OCI-M1 (cell line): ENCODE measurements around the gene ELMO3.
A peak's percentile ranks its signal among the peaks of the same experiment; 100 is the strongest.

Source experiments
- DNase-seq: peaks from one replicate; lab custom pipeline; 2025; lab: John Stamatoyannopoulos, UW

The ELMO3 gene

DNA sequence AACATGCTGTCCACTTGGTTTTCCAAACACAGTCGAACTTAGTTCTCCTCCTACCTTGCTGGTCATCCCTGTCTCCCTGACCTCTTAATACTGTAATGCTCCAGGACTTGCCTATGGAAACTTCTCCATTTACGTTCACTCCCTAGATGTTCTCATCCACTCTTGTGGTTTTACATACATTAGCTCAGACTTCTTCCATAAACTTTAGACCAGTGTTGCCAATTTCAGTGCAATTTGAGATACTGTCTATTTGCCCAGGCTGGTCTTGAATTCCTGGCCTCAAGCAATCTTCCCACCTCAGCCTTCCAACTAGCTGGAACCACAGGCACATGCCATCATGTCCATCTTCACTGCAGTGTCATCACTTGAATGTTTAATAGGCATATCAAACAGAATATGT is 16.6 kb upstream of the ELMO3 start:
- no peak for DNase-seq

DNA sequence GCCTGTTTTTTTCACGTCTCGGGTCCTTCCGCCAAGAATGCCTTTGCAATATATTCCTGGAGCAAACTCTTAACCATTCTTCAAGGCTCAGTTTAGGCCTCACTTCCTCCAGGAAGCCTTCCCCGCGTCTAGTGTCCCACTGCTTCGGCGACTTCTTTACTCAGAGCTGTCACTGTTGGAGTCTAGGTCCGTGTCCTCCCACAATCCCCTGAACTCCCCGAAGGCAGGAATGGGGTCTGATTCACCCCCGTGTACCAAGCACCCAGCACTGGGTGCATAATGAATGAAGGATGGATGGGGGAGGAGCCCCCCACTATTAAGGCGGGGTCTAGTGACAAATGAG is 15.7 kb upstream of the ELMO3 start:
- DNase-seq, result no peak

DNA sequence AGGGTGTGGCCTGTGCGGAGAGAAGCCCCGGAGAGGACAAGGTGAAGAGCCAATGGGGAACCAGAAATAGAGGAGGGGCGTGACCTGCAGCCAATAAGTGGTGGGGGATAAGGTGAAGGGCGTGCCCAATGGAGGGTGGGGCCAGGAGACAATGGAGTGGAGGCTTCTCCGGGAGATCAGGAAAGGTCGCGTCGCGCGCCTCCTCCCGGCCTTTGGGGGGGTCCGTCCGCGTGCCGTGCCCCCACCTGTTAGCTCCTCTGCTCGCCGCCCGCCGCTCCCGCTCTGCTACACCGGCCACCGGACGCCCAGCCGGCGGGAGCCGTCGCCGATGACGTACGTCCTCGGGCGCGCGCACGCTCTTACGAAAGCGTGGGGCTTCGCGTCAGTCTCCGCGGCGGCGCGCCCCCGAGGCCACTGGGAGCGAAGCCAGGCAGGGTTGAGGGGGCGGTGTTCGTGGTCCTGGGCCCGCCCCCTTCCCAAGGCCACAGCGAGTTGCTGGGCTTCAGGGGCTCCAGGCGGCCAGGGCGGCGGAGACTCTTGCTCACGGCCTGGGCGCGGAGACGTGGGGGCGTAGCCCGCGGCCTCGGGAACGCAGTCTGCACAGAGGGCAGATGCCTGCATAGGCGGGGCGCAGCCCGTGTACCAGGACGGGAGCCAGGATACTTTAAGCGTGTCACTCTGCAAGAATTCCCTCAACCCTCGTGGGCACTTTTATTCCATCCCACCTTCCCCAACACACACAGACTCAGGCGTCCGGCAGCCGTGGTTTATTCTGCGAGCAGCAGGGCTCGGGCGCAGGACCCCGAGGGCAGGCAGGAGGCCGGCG is 15.1 kb upstream of the ELMO3 start, which contains the start of gene MATCAP1:
MATCAP1 (minus strand) TSS at position 337 of the 826 bp plus-strand sequence. CDS start 3,353 bp downstream, outside the sequence.
- peak; percentile 97 for DNase-seq

DNA sequence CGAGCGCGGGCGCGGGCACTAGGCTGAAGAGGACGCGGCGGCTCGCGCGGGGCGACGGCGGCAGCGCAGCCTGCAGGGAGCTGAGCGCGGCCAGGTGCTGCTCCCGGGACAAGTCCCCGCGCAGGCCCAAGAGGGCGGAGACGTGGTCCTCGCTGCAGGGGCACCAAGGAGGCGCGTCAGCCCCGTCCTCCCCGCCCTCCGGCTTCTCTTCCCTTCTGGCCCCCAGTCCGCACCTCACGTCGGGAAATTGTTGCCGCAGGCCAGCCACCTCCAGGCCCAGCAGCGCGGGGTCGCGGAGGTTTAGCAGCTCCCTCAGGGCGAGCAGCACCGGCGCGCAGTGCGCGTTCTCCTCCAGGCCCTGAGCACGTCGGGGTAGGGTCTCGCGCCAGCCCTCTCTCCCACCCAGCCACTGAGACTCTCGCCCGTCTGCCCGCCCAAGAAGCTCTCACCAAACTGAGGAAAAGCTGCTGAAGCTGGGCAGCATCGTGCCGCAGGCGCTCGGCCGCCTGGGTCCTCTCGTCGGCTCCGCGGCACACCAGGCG is 14.4 kb upstream of the ELMO3 start:
- no peak for DNase-seq

DNA sequence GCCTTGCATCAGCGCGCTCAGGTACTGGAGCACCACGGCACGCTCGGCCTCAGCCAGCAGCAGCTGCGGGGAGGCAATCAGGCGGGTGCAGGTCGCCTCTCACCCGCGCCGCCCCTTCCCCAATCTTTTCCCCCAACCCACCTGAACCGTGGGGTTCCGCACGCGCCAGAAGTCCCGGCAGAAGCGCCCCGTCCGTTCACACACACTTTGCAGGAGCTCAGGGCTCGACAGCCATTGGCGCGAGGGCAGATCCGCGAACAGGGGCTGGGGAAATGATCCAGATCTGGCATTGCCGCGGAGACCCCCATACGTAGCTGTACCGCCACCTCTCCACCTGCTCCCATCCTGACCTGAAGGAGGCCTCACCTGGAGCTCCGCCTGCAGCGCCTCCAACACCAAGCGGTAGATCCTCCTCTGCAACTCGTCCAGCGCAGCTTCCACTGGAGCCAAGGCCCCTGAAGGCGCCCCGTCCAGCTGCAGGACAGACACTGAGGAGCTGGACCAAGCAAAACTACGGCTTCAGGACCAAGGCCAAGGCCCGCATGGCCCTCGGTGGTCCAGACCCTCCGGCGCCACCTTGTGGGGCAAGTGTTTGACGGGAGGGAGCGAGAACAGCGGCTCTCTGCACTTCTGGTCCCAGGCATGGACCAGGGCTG is 13.8 kb upstream of the ELMO3 start:
- DNase-seq, result peak; percentile 94

DNA sequence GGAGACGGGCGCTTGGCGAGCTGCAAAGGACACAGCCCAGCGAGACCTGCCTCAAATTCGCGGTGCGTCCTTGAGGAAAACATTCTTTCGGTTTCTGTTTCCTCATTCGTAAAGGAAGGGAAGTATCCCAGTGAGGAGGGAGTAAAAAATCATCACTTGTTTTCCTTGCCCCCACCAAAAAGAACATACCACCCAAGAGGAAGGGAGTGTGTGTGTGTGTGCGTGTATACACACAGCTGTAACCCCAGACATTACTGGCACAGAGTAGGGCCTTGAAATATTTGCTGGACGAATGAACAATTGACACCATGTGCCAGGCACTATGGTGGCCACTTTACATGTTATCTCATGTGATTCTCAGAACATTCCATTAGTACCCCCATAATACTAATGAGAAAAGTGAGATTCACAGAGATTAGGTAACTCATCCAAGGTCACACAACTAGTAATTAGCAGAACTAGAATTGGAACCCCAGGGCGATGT is 13.2 kb upstream of the ELMO3 start:
- no peak for DNase-seq

DNA sequence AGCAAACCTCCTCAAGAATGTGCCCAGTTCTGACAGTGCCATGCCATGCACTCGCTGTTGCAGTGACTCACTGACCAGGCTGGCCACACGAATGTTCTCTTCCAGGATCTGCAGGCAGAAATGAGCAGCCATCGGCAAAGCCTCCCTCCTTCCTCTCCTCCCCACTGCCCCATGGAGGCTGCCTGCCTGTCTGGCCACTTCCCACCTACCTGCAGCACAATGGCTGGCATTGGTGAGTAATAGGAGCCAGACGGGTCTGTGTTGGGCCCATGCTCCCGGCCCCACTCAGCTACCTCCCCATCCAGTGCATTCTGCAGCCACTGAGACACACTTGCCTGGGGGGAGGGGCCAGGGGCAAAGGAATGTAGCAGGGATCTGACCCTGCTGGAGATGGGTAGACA is 12.4 kb upstream of the ELMO3 start:
- DNase-seq, result no peak

DNA sequence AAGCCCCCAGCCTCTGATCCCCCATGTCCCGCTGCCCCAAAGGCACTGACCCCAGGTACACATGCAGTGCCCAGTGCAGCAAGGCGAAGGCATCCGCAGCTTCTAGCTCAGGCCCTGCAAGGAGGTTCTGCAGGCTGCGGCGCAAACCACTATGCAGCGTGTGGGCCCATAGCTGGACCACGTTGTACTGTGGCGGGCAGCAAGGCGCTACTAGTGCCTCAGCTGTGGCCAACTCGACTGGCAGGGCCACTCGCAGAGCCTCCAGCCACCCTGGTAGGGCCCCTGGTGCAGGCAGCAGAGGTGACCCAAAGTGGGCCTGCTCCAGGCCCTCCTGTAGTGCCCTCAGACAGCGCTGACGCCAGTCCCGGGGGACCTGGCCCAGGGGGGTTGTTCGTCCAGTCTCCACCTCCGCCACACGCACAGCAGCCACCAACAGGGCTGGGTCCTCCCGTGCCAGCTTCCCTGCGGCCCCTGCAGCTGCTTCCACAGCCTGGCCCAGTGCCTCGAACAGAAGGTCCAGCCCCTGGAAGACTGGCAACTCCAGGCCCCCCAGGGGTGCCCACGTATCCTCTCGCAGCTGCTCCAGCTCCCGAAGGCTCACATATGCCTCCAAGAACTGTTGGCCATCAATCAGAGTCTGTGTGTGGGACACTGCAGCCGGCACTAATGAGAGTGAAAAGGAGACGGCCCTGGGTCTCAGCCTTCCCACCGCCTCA is 11.6 kb upstream of the ELMO3 start:
- DNase-seq, result no peak

DNA sequence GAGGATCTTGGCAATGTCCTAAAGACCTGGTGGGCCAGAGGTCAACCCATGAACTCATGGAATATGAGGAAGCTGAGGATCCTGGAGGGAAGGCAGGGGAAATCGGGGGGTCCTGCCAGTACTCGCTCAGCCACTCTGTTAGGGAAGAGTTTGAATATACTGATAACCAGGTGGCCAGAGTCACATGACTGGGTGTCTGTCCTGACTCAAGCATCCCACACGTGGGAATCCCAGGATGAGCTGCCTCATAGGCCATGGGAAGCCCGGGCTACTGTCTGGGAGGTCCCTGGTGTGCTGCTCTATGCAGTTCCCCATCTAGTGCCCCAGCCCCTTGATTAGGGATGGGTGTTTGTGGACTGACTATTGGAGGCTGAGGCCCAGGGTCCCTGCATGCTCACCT is 10.6 kb upstream of the ELMO3 start:
- DNase-seq, result no peak

DNA sequence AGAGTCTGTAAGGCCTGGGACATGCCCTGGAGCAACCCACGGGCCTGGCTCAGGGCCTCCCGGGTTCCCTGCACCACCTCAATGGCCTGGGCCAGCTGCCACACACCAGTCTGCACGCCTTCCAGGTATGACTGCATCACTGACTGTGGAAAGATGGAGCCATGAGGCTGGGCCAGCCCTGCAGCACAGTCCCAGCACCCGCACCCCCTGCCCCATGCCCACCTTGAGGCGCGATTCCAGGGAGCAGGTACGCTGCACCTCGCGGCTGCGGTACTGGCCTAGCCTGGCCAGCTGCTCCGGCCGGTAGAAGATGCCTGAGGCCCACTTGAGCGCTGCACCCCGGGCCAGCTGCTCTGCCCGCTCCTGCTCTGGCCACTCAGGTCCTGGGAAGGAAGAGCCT is 10.1 kb upstream of the ELMO3 start:
- DNase-seq, result no peak

DNA sequence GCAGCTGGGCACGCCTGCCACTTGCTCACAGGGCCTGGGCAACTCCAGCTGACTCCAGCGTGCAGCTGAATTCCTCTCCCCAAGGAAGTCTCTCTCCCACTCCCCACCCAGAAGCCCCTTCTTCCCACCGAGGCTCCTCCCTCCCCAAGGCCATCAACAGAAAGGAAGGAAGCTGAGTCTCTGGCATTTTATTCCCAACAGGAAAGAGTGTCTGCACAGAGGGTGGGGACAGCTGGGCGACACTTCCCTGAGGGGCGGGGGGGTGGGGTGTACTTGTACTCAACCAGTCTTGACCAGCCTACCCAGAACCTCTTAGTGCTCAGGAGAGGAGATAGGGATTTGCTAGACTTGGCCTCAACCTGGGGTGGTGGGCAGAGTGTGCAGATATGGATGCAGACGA is 8.9 kb upstream of the ELMO3 start, which contains the start of gene EXOC3L1:
EXOC3L1 (minus strand) TSS at position 96 of the 400 bp plus-strand sequence. CDS start 460 bp downstream, outside the sequence.
- no peak for DNase-seq

DNA sequence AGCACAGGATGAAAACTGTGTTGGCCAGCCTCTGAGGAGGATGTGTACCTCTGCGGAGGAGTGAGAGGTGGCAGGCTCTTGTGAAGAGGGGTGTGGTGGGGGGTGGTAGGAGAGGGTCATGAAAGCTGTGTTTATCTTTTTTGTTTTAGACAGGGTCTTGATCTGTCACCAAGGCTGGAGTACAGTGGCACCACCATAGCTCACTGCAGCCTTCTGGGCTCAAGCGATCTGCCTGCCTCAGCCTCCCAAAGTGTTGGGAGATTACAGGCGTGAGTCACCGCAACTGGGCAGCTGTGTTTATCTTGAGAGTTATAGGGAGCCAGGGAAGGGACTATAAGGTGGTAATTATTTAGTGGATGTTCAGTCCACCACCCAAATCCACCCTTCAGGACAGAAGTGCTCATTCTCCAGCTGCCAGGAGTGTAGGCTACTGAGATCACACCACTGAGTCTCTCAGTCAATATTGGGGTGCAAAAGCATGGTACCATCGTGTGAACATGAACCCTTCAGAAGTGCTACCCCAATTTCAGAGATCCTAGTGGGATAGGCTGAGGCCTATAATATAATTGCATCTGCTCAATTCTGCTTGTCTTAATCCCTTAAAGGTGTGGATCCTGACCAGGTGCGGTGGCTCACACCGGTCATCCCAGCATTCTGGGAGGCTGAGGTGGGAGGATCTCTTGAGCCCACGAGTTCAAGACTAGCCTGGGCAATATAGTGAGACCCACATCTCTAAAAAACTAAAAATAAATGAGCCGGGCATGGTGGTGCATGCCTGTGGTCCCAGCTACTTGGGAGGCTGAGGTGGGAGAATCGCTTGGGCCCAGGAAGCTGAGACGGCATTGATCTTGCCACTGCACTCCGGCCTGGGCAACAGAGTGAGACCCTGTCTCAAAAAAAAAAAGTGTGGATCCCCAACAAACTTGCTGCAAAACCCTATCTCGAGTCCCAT is 8.2 kb upstream of the ELMO3 start:
- no peak for DNase-seq

DNA sequence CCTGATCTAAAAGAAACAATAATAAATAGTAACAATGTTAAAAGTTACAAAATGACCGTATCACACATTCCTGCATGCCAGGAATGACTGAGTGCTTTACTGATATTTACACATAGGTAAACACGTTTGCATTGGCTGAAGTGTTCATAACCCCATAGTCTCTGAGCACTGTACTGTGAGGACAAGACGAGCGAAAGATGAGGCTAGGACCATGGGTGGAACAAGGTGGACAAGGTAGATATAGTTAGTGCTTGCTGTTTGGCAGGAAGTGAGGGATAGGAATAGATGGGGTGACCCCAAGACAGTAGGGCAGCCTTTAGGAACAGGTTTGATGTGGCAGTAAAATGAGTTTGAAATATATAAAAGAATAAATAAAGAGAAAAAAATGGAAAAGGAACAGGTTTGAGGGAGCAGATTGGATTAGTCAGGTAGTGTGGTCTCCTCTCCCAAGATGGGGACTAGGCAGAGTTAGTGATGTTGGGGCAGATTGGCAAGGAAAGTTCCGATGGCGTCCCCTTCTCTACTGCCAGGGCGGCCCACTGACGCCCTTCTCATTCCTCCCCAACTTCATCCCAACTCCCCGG is 7.4 kb upstream of the ELMO3 start:
- DNase-seq, result no peak

DNA sequence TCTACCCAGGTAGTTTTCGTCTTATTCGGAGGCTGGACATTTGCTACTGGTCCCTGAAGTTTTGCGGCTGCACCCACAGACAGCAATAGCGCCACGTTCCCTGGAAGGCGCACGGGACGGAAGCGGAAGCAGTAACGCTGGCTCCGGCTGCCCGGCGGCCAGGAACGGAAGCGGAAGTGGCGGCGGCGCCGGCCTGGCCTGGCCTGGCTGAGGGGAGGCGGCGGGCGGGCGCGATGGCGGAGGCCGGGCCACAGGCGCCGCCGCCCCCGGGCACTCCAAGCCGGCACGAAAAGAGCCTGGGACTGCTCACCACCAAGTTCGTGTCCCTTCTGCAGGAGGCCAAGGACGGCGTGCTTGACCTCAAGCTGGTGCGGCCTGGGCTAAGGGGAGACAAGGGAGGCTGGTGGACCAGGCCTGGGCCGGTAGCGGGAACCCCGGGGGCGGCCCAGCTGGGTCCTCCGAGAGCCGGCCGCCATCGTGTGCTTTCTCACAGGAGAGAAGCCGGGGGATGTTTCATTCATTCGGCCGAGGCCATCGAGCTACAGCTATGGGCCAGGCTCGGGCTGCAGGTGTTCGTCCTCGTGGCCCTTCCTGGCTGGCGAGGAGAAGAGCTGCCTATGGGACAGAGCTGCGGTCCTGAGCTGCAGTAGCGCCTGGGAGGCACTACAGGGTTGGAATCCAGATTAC is 6.8 kb upstream of the ELMO3 start, which contains the start of gene E2F4:
E2F4 (plus strand) TSS at position 161 of the 687 bp plus-strand sequence; CDS start at position 234, 73 bp downstream.
- peak; percentile 94 for DNase-seq

DNA sequence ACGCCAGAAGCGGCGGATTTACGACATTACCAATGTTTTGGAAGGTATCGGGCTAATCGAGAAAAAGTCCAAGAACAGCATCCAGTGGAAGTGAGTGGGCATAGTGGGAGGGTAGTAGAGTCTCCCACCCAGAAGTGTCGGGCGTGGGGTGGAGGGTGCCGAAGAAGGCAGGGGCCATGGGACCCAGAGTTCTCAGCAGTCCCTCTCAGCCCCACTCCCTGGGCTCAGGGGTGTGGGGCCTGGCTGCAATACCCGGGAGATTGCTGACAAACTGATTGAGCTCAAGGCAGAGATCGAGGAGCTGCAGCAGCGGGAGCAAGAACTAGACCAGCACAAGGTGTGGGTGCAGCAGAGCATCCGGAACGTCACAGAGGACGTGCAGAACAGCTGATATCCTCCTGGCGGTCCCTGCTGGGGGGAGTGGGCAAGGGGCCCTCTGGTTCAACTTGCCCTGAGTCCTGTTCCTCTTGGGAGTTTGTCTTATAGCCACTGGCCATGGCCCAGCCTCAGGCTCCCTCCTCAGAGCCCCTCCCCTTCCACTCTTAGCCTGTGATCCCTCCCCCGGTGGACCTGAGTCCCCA is 6.1 kb upstream of the ELMO3 start:
- DNase-seq, result no peak

DNA sequence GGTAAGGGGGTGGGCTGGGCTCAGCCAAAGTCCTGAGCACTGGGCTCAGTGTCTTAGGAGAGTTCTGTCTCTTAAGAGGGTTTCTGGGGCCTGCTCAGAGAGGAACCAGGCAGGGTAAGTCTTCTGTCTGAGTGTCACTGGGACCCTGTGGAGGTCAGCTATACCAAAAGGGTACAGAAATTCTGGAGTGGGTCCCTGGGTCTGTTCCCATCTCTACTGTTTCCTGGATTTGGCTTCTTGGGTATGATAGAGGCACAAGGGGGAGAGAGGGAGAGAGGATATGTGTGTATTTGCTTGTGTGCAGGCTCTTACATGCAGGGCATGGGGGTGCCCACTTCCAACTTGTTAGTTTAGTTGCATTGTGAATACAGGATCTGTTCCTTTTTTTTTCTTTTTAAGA is 5.4 kb upstream of the ELMO3 start:
- no peak for DNase-seq

DNA sequence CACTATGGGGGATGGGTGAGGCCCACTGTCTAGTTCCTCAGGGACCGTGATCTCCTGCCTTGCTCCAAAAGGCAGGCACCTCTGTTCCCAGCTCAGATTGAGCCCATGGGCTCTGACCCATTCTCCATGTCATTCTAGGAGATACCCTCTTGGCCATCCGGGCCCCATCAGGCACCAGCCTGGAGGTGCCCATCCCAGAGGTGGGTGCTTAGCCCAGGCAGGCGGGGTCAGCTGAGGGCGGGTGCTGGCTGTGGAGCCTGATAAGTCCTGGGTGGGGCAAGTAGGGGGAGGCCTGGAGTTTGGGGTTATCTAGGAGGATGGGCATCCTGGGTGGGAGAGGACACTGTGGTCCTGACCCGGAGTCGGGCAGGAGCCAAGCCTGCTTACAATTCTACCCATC is 4.7 kb upstream of the ELMO3 start:
- no peak for DNase-seq

DNA sequence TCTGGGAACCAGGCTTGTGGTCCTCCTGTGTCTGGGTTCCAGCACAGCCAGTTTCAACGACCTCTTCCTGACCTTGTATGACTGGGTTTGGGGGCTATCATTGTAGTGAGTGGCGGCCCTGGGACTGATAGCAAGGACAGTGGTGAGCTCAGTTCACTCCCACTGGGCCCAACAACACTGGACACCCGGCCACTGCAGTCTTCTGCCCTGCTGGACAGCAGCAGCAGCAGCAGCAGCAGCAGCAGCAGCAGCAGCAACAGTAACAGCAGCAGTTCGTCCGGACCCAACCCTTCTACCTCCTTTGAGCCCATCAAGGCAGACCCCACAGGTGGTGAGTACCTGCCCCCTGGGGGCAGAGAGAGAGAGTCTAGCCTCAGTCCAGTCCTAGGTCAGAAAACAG is 3.3 kb upstream of the ELMO3 start:
- no peak for DNase-seq

DNA sequence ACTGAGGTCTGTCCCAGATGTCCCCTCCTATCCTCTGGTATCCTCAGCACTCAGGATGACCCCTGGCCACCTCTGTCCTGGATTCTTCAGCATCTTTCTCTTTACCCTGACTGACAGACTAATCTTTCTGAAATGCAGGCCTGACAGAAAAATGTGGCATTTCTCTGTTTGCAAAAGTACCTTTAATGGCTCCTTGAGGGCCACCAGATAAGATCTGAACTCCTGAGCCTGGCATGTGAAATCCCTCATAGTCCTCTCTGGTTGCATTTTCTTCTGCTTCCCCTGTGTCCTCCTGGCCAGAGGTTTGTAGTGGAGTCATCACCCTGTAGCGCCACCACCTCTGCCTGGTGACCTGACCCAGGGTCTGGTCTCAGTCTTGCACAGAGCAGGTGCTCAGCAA is 2.0 kb upstream of the ELMO3 start:
- no peak for DNase-seq

DNA sequence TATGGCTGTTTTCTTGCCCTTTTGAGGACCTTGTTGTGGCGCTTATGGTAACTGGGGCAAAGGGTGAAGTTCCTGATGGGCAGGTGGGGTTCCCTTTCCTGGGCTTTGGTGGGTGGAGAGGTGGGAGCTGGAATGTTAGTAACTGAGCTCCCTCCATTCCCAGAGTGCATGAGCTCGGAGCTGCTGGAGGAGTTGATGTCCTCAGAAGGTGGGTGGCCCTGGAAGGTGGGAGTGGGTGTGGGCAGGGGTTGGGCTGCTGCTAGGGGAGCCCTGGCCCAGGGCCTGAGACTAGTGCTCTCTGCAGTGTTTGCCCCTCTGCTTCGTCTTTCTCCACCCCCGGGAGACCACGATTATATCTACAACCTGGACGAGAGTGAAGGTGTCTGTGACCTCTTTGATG is 1.2 kb upstream of the ELMO3 start:
- no peak for DNase-seq
